Measurements from ENCODE around the gene MUC2. TPM values are rescaled to one million over a fixed set of nuclear protein-coding genes. Genes with fewer than 3 reads are reported as not detected.

Gene MUC2
- total and polyA plus RNA-seq, 9 of the 15 experiments (the other 6 are each of a cell fraction or from before 2014, with no cell fraction given): under 0.01 to 0.18 TPM; not detected in 7

- POLR2A ChIA-PET: interaction anchor here (1.0 kb wide), 1 partner anchor 8 kb away, joined by 4 read pairs; no protein-coding TSS in a partner anchor
- no peaks in the 10 kb centered on the region for H3K9me1 ChIP-seq (ENCODE audit: control insufficient read depth, insufficient read depth, low read length)
- H3K27me3 ChIP-seq (ENCODE audit: control insufficient read depth in 2 of 2, insufficient read depth in 2 of 2, low read length in 2 of 2): peaks cover 0 to 8% of the 10 kb centered on the region in 2 experiments; a peak in 2 of 5 replicates
- CTCF ChIA-PET (ENCODE audit: low intra/inter-chr PET ratio): no interaction called here
- under 1% methylated on average over 8 of the region's 8 CpGs for WGBS (ENCODE audit: insufficient coverage, low coverage, missing lambda C conversion rate)
- DNase-seq (ENCODE audit: extremely low read depth in 1 of 4, low spot score in 3 of 4): no peak
- peaks cover 0 to 4% of the 10 kb centered on the region in 2 experiments; a peak in 2 of 5 replicates for H3K4me1 ChIP-seq (replicated peaks in 1 of 2; ENCODE audit: control insufficient read depth in 2 of 2, insufficient read depth in 2 of 2, low read length in 2 of 2)
- ATAC-seq: no peak
- H3K9ac ChIP-seq (ENCODE audit: insufficient read depth in 1 of 2, low read depth in 2 of 2, low read length in 2 of 2): no peak overlapping the region
- peaks cover 8% of the 10 kb centered on the region; the same call in 1 of the 2 replicates for H4K20me1 ChIP-seq (replicated peaks; ENCODE audit: control insufficient read depth, insufficient read depth, low read length)
- no peak overlapping the region for H3K4me2 ChIP-seq (ENCODE audit: insufficient read depth, low read length)
- no peak for FAIRE-seq
- H3K4me3 ChIP-seq: no peak overlapping the region
- no peak overlapping the region for H2AFZ ChIP-seq (ENCODE audit: low read depth, low read length)
- in situ Hi-C loops (cut with MboI) (no loop called here), intact Hi-C loops (cut with micrococcal nuclease) (no loop called here)
- TF ChIP-seq ZFP36 (IDR thresholded peaks at IDR 0.05; ENCODE audit: low read depth, low read length, partially characterized antibody) (peak; percentile 22), CBFA2T2 (conservative IDR thresholded peaks at IDR 0.05) (no peak), MIER1 (IDR thresholded peaks at IDR 0.05; ENCODE audit: low read depth) (no peak)
- TF ChIP-seq, protein P1, sequence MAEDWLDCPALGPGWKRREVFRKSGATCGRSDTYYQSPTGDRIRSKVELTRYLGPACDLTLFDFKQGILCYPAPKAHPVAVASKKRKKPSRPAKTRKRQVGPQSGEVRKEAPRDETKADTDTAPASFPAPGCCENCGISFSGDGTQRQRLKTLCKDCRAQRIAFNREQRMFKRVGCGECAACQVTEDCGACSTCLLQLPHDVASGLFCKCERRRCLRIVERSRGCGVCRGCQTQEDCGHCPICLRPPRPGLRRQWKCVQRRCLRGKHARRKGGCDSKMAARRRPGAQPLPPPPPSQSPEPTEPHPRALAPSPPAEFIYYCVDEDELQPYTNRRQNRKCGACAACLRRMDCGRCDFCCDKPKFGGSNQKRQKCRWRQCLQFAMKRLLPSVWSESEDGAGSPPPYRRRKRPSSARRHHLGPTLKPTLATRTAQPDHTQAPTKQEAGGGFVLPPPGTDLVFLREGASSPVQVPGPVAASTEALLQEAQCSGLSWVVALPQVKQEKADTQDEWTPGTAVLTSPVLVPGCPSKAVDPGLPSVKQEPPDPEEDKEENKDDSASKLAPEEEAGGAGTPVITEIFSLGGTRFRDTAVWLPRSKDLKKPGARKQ (CRISPR knock-in tag; IDR thresholded peaks at IDR 0.05): no peak
- no peak overlapping the region for H3K27ac ChIP-seq (ENCODE audit: extremely low read depth, low read depth, low read length)
- H3K36me3 ChIP-seq (ENCODE audit: control insufficient read depth, insufficient read depth, low read length): no peaks in the 10 kb centered on the region
- BruUV-seq (replicated peaks): no TSS peak
- no peaks in the 10 kb centered on the region for H3K79me2 ChIP-seq (ENCODE audit: control insufficient read depth, insufficient read depth, low read length)
- no peaks in the 10 kb centered on the region for H3K9me3 ChIP-seq (replicated peaks; ENCODE audit: control insufficient read depth, insufficient read depth, low read depth, low read length)
Observed at GRCh38 chr11:1067812-1068496, 6.7 kb upstream of the MUC2 start.
